Endothelial cell of hepatic sinusoid (primary cell): ENCODE data around the gene DNAJB4.
"Not testable (repeated sequence)": the region's sequence is repeated elsewhere in the genome, so short reads cannot be mapped to it uniquely, and the experiment has no call there.

ENCODE experiments used
- in situ Hi-C: cut with HindIII; loops from 2 replicates; pipeline ENCODE4 v1.10.0; 2017; ENCODE audit warnings: low sequenced_read_pairs

The DNAJB4 gene

GRCh38 chr1:78004719-78005447 is at the start of gene DNAJB4:
Gene DNAJB4 (plus strand): TSS chr1:78004939. CDS start chr1:78005111, 172 bp downstream.
- in situ Hi-C loops: no loop called here

- in situ Hi-C loops: no loop called here
Measured at GRCh38 chr1:77955709-77956108, 49.0 kb upstream of the DNAJB4 start.

- in situ Hi-C loops: no loop called here
Measured at GRCh38 chr1:77956464-77956863, 48.3 kb upstream of the DNAJB4 start.

DNA sequence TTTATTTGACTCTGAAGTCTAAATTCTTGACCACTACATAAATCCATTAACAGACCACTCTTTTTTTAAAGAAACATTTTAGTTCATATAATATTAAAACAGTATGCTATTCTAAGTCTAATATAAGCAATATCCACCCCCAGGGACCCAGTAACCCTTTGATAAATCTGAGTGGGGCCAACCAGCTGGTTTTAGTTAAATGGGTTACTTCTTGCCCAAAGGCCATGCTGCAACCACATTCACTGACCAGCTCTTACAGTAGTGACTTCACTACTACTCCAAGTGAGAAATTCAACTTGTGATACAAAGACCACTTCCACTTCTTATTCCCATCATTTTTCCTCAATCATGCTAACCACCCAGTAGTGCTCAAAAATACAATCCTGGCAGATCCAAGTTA is 46.3 kb upstream of the DNAJB4 start:
- in situ Hi-C loops: no loop called here

DNA sequence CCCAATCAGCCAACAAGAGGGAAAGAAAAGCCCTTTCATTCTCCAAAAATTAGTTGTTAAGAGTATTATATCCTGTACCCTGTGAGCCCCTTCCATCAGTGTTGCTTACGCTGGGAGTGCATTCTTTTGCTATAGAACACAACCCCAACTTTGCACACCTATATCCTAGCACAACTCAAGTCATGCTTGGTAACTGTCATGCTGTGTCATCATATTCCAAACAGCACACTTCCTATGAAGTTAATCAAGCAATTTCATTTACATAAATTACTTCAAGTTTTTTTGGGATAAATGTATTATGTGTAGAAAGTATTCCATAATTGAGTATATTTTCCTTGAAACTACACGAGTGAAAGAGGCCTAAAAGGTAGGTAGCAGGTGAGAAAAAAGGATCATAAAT is 45.9 kb upstream of the DNAJB4 start:
- in situ Hi-C loops: no loop called here

DNA sequence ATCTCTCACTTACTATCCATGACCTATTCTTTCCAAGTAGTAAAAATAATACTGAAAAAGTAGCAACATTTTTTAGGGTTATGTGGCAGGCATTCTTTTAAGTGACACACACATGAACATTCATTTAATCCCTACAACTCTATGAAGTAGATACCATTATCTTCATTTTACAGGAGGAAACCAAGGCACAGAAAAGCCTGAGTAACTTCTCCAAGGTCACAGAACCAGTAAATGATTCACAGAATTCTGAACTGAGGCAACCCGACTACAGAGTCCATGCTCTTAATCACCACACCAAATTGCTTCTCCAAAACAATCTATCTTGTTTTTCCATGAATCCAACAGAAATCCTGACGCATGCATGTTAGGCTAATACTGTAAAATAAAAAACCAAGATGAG is 43.3 kb upstream of the DNAJB4 start:
- in situ Hi-C loops: no loop called here

GRCh38 chr1:77966291-77966690 is 38.4 kb upstream of the DNAJB4 start:
- in situ Hi-C loops: no loop called here

DNA sequence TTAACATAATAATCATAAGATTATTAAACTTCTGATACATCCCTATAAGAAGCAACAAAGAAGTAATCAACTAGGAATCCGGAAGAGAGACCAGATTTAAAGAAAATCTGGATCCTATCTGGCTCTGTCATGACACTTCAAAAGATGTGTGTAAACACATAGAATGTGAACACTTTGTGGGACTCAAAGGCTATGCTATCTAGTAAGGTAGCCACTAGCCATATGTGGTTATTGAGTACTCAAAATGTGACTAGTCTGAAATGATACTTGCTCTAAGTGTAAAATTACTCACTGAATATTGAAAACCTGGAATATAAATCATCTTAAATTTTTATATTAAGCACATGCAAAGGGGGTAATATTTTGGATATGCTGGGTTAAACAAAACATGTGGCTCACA is 34.5 kb upstream of the DNAJB4 start:
- in situ Hi-C loops: no loop called here

GRCh38 chr1:77972080-77972479 is 32.7 kb upstream of the DNAJB4 start:
- in situ Hi-C loops: no loop called here

GRCh38 chr1:77975386-77975785 is 29.4 kb upstream of the DNAJB4 start:
- in situ Hi-C loops: no loop called here

GRCh38 chr1:77975907-77976306 is 28.8 kb upstream of the DNAJB4 start:
- in situ Hi-C loops: no loop called here

DNA sequence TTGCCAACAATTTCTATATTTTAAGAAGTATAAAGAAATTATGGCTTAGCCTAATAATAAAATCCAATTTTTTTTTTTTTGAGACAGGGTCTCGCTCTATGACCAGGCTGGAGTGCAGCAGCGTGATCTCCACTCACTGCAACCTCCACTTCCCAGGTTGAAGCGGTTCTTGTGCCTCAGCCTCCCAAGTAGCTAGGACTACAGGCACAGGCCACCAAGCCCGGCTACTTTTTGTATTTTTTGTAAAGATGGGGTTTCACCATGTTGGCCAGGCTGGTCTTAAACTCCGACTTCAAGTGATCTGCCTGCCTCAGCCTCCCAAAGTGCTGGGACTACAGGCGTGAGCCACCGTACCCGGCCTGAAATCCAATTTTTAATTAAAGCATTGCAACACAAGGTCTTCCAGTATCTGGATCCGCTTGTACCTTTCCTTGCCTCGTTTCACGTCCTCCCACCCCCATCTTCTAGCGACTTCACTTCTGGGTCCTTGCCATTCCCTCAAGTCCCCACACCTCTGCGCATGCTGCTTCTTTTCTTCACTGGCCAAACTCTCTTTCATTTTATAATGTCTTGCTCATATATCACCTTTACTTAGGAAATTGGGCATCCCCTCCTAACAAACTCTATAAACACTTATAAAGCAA is 28.2 kb upstream of the DNAJB4 start:
- in situ Hi-C loops: no loop called here

DNA sequence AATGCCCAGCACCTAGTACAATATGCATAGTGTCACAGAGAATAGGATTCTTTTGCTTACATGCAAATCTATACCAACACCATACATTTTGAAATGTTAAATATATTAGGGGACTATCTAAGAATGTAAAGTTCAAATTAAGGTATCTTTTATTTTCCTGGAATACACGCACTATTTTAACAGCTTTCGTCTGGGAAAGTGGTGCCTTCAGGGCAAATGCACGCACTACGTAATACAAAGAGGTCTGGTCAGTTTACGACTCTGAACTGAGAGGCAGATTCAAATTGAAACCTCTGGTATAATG is 26.8 kb upstream of the DNAJB4 start:
- in situ Hi-C loops: no loop called here

- in situ Hi-C loops: no loop called here
Measured at GRCh38 chr1:77978293-77978968, 26.3 kb upstream of the DNAJB4 start.

DNA sequence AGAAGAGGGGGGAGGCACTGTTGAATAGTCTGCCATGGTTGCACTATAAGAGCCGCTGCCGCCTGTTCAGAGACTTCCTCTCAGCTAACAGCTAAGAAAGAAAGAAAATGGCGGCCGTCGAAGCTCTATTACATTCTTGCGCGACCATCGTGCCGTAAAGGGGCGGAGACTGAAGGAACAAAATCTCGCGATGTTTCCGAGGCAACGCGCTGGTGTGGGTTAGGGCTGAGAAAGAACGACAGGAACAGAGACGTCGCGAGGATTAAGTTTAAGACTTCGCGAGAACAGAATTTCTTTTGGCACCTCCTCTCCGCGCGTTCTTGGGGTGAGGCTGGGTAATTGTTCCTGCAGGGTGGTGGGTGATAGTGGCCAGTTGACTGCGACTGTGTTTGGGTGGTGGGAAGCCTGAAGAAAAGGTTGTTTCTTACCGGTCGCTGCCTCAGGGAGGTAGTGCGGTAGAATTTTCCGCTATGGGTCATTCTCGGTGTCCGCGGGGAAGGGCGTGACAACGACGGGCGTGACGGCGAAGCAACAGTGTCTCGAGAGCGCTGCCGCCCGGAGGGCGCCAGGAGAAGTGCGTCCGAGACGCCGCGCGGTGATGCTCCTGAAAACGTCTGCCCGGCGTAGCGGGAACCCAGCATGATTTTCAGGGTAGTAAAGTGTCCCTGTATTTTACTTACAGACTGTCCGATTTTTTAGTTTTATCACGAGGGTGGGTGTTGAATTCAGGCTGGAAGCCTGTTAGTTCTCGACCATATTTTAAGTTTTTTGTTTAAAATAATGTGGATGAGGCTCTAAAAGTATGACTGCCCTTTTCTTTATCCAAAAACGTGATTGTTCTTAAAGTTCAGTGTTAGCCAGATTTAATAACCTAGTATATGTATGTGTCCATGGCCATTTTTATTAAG is 25.5 kb upstream of the DNAJB4 start, which contains the start of gene FUBP1:
Gene FUBP1, minus strand, starts transcription at position 104 of the 908 bp plus-strand sequence. Its CDS starts 68 bp downstream, at position 36.
- in situ Hi-C loops: no loop called here

GRCh38 chr1:77983352-77983996 is 21.3 kb upstream of the DNAJB4 start:
- in situ Hi-C loops: not testable (repeated sequence)

- in situ Hi-C loops: no loop called here
Measured at GRCh38 chr1:77983997-77984355, 20.8 kb upstream of the DNAJB4 start.

DNA sequence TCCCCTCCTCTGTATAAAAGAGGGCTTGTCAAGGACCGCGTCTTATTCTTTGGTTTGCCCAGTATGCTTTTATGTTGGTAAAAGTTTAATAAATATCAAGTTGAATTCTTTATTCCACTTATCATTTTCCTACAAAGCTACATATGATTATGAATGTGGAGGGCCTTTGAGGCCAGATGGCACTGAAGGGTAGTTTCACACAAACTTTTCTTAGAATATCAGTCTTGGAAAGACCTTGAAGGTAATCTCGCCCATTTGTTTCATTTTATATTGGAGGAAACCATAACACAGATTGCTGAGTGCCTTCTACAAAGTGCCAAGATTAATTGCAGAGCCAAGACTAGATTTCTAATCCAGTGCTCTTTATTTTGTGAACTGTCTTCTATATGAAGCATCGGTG is 20.1 kb upstream of the DNAJB4 start:
- in situ Hi-C loops: no loop called here

DNA sequence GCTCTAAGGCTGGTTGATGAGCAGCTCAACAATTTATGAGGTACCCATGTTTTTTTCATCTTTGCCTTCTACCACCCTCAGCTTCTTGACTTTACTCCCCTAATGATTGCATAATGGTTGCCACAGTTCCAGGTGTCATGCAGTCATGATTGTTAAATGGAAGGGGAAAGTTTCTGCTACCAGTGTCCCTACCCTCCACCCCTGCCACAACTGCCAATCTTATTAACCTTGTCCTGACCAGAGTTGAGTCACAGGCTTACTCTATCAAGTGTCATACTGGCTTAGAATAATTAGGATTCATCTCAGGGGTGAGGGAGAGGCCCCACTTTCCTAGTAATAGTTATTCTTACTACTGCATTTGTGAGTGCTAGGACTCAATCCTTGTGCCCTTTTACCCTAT is 17.9 kb upstream of the DNAJB4 start:
- in situ Hi-C loops: no loop called here

- in situ Hi-C loops: no loop called here
Measured at GRCh38 chr1:77987919-77988318, 16.8 kb upstream of the DNAJB4 start.

DNA sequence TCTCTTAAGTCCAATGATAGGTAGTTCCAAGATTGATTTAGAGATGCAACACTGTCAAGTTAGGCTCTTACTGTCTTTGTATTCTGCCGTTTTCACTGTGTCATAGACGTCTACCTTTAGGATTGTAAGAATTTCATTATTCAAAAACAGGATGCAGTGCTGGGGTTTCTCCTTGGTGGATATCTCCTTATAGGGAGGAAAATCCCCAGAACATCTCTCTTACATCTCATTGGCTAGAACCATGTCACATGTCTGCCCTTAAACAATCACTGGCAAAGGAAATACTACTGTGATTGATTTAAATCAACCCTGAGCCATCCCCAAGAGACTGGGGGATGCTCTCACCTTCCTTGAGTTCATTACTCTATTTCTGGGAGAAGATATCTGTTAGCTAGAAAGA is 15.0 kb upstream of the DNAJB4 start:
- in situ Hi-C loops: no loop called here
